Activated CD8-positive, alpha-beta memory T cell treated with anti-CD3 and anti-CD28 coated beads, Interleukin-2, amount 10 ng/mL, durations not matched to agents 7 days and 5 days (primary cell): ENCODE results near the gene GRIK1. TPM values are rescaled to one million over a fixed set of nuclear protein-coding genes. Genes with fewer than 3 reads are reported as not detected.

ENCODE experiments used
- ATAC-seq: fragments of 150-1000 bp; cut with Tn5 transposase; one replicate; pipeline ENCODE4 v1.10.0; 2021; ENCODE audit warnings: moderate library complexity
- CTCF ChIA-PET: fragments of 350-600 bp; sonication (Branson Sonifier 250); formaldehyde crosslinking; loops from one replicate; lab custom pipeline; 2021; ENCODE audit warnings: antibody characterized with exemption; lab: Charles Lee
- DNase-seq: peaks from one replicate; pipeline ENCODE4 v3.0.0-alpha.2; 2020
- H3K27ac Mint-ChIP-seq: one replicate; pipeline ENCODE4 v1.8.0; 2021; ENCODE audit warnings: mild to moderate bottlenecking, mixed read lengths
- H3K27me3 Mint-ChIP-seq: one replicate; pipeline ENCODE4 v1.8.0; 2021; ENCODE audit warnings: mixed read lengths
- H3K36me3 Mint-ChIP-seq: one replicate; pipeline ENCODE4 v1.8.0; 2021; ENCODE audit warnings: mild to moderate bottlenecking, mixed read lengths
- H3K4me1 Mint-ChIP-seq: one replicate; pipeline ENCODE4 v1.8.0; 2021; ENCODE audit warnings: mixed read lengths
- H3K4me3 Mint-ChIP-seq: one replicate; pipeline ENCODE4 v1.8.0; 2021; ENCODE audit warnings: mild to moderate bottlenecking, moderate library complexity, mixed read lengths
- H3K9me3 Mint-ChIP-seq: one replicate; pipeline ENCODE4 v1.8.0; 2022; ENCODE audit warnings: low read depth, mixed read lengths
- total RNA-seq, 2 experiments: library from RNA; stranded (reverse); gene quantifications; one replicate each; pipeline ENCODE4 v1.2.3, GENCODE V29; 2021

Gene GRIK1
- total RNA-seq, 2 experiments from 2014 or later: not detected

GRCh38 chr21:29655577-29655976 is 284.2 kb downstream of the GRIK1 start:
- Mint-ChIP-seq H3K36me3 (peaks cover 5% of the 10 kb centered on the region), H3K9me3 (peaks cover 2% of the 10 kb centered on the region), H3K27me3 (peaks cover 4% of the 10 kb centered on the region), H3K27ac (no peak overlapping the region), H3K4me1 (peaks cover 16% of the 10 kb centered on the region), H3K4me3 (no peak overlapping the region)
- ATAC-seq (no peak), DNase-seq (no peak)
- CTCF ChIA-PET: no interaction called here

DNA sequence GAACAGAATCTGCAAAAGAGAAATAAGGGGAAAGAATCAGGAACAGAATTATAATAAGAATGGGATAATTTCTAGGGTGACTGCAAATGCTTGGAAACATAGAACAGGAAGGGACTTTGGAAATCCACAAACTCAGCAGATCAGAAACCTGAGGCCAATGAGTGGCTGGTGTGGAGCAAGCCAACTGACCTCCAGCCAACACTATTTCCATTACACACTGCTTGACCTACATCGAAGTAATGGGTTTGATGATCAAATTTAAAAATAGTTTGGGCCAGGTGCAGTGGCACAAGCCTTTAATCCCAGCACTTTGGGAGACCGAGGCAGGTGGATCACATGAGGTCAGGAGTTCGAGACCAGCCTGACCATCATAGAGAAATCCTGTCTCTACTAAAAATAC is 284.9 kb downstream of the GRIK1 start:
- ATAC-seq (no peak), DNase-seq (no peak)
- CTCF ChIA-PET: no interaction called here
- Mint-ChIP-seq H3K36me3 (peaks cover 5% of the 10 kb centered on the region), H3K9me3 (peaks cover 2% of the 10 kb centered on the region), H3K27me3 (peaks cover 3% of the 10 kb centered on the region), H3K4me1 (peaks cover 16% of the 10 kb centered on the region), H3K4me3 (no peak overlapping the region), H3K27ac (no peak overlapping the region)

DNA sequence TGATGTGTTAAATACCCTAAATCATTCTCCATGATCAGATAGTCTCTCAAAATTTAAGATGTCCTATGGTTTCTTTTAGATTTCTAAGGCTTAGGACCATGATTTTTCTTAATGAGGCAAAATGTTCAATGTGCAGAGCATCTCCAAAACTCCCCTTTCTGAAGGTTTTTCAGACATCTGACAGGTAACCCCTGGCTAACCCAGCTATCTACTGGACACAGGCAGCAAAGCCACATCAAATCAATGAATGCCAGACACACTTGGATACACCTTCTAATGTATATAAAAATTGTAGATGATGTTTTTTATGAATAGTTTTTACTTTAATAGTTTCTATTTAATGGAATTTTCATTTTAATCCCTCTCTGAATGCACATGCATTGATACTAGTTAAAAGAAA is 285.6 kb downstream of the GRIK1 start:
- no peak overlapping the region for H3K27ac Mint-ChIP-seq
- peaks cover 16% of the 10 kb centered on the region for H3K4me1 Mint-ChIP-seq
- peaks cover 3% of the 10 kb centered on the region for H3K27me3 Mint-ChIP-seq
- H3K9me3 Mint-ChIP-seq: peaks cover 2% of the 10 kb centered on the region
- peaks cover 3% of the 10 kb centered on the region for H3K36me3 Mint-ChIP-seq
- ATAC-seq: no peak
- CTCF ChIA-PET: no interaction called here
- no peak for DNase-seq
- no peak overlapping the region for H3K4me3 Mint-ChIP-seq

- Mint-ChIP-seq H3K27ac (no peak overlapping the region), H3K4me3 (no peak overlapping the region), H3K4me1 (peaks cover 2% of the 10 kb centered on the region), H3K9me3 (peaks cover 2% of the 10 kb centered on the region), H3K27me3 (peaks cover 3% of the 10 kb centered on the region), H3K36me3 (peaks cover 2% of the 10 kb centered on the region)
- ATAC-seq (no peak), DNase-seq (no peak)
- CTCF ChIA-PET: no interaction called here
These were observed 289.2 kb downstream of the GRIK1 start for GRCh38 chr21:29650523-29651022.

GRCh38 chr21:29649406-29649814 is 290.4 kb downstream of the GRIK1 start:
- H3K4me3 Mint-ChIP-seq: no peak overlapping the region
- no peak for ATAC-seq
- no peak for DNase-seq
- H3K4me1 Mint-ChIP-seq: no peaks in the 10 kb centered on the region
- peaks cover under 1% of the 10 kb centered on the region for H3K27me3 Mint-ChIP-seq
- H3K27ac Mint-ChIP-seq: no peak overlapping the region
- CTCF ChIA-PET: no interaction called here
- H3K9me3 Mint-ChIP-seq: no peaks in the 10 kb centered on the region
- H3K36me3 Mint-ChIP-seq: no peaks in the 10 kb centered on the region

DNA sequence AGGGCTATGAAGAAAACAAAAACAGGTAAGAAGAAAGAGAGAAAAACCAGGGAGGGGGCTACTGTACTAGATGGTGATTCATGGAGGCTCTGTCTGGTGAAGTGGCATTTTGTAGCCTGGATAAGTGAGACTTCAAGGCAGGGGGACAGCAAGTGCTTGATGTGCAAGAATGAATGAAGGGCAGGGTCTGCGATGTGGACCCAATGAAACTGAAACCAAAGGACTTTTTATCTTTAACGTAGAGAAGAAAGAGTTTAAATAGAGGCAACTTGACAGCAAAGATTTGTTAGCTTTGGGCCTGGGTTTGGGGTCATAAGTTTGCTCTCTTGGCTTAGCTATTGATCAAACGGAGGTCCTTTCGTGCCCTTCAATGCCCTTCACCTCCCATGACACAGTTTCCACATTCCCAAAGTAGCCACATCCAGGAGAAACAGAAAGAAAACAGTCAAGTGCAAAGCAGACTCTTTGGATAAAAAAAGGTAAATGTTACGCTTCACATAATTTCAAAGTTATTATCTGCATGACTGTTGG is 291.0 kb downstream of the GRIK1 start:
- Mint-ChIP-seq H3K4me3 (no peak overlapping the region), H3K4me1 (no peaks in the 10 kb centered on the region), H3K27me3 (no peaks in the 10 kb centered on the region), H3K36me3 (no peaks in the 10 kb centered on the region), H3K9me3 (no peaks in the 10 kb centered on the region), H3K27ac (no peak overlapping the region)
- CTCF ChIA-PET: no interaction called here
- ATAC-seq: no peak
- no peak for DNase-seq

GRCh38 chr21:29647353-29647781 is 292.4 kb downstream of the GRIK1 start:
- ATAC-seq: no peak
- Mint-ChIP-seq H3K4me1 (no peaks in the 10 kb centered on the region), H3K27me3 (no peaks in the 10 kb centered on the region), H3K9me3 (no peaks in the 10 kb centered on the region), H3K36me3 (no peaks in the 10 kb centered on the region), H3K27ac (no peak overlapping the region), H3K4me3 (no peak overlapping the region)
- CTCF ChIA-PET: no interaction called here
- no peak for DNase-seq

- Mint-ChIP-seq H3K4me3 (no peak overlapping the region), H3K27me3 (no peaks in the 10 kb centered on the region), H3K36me3 (no peaks in the 10 kb centered on the region), H3K4me1 (no peaks in the 10 kb centered on the region), H3K27ac (no peak overlapping the region), H3K9me3 (no peaks in the 10 kb centered on the region)
- no peak for DNase-seq
- ATAC-seq: no peak
- CTCF ChIA-PET: no interaction called here
These were observed 293.9 kb downstream of the GRIK1 start for GRCh38 chr21:29645666-29646553.

- Mint-ChIP-seq H3K27ac (no peak overlapping the region), H3K36me3 (no peaks in the 10 kb centered on the region), H3K4me1 (no peaks in the 10 kb centered on the region), H3K4me3 (no peak overlapping the region), H3K9me3 (no peaks in the 10 kb centered on the region), H3K27me3 (no peaks in the 10 kb centered on the region)
- CTCF ChIA-PET: no interaction called here
- no peak for DNase-seq
- no peak for ATAC-seq
These were observed 296.5 kb downstream of the GRIK1 start for GRCh38 chr21:29643289-29643688.

DNA sequence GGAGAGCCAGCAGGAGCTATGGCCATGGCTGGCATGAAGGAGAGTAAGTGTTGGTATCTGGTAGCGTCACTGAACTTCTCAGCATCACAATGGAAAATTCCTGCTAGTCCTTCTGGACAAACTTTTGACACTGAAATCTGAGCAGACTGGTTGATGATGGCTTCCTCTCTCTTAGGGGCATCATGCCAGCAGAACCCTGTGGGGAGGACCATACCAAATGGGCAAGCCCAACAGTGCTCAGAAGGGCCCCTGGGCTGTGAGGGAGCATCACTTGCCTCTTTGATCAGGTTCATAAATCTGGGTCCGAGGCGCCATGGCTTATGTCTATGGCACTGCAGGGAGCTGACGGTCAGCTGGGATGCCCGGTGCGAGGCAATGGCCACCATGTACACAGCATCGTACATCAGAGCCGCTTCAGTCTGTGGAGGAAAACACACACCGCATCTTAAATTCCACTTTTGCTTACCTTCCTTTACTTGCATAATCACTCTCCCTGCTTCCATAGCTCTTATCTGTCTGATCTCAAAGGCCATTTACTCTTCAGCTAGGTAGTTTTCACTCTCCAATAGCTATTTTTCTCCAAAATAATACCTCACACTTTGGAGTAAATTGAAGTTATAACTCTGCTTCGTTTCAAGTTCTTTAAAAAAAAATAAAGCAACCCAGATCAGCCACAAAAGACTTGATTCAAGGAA is 297.1 kb downstream of the GRIK1 start:
- Mint-ChIP-seq H3K4me1 (no peaks in the 10 kb centered on the region), H3K9me3 (no peaks in the 10 kb centered on the region), H3K27ac (no peak overlapping the region)

GRCh38 chr21:29641635-29642550 is 297.9 kb downstream of the GRIK1 start:
- Mint-ChIP-seq H3K9me3 (no peaks in the 10 kb centered on the region), H3K4me3 (no peak overlapping the region), H3K36me3 (no peaks in the 10 kb centered on the region), H3K4me1 (no peaks in the 10 kb centered on the region), H3K27ac (no peak overlapping the region), H3K27me3 (no peaks in the 10 kb centered on the region)
- DNase-seq: no peak
- CTCF ChIA-PET: no interaction called here
- no peak for ATAC-seq

More for the DNA sequence above, 297.1 kb downstream of the GRIK1 start:
- Mint-ChIP-seq H3K36me3 (no peaks in the 10 kb centered on the region), H3K27me3 (no peaks in the 10 kb centered on the region), H3K4me3 (no peak overlapping the region)
- DNase-seq: no peak
- ATAC-seq: no peak
- CTCF ChIA-PET: no interaction called here

- Mint-ChIP-seq H3K36me3 (no peaks in the 10 kb centered on the region), H3K4me3 (no peak overlapping the region), H3K4me1 (no peaks in the 10 kb centered on the region), H3K27ac (no peak overlapping the region), H3K27me3 (no peaks in the 10 kb centered on the region), H3K9me3 (no peaks in the 10 kb centered on the region)
- CTCF ChIA-PET: no interaction called here
- ATAC-seq (no peak), DNase-seq (no peak)
These were observed 298.7 kb downstream of the GRIK1 start for GRCh38 chr21:29641001-29641634.
